Islet of Langerhans (tissue), 1 donor: ENCODE results near the gene SARNP.
"Not testable (repeated sequence)": the region's sequence is repeated elsewhere in the genome, so short reads cannot be mapped to it uniquely, and the experiment has no call there.

Source experiments
- FAIRE-seq: peaks from one replicate; lab custom pipeline; 2011; peaks lifted over from hg19 to GRCh38; lab: Jason Lieb, UNC

Gene SARNP

GRCh38 chr12:55839345-55840140 is 22.0 kb upstream of the SARNP start:
- FAIRE-seq: no peak

DNA sequence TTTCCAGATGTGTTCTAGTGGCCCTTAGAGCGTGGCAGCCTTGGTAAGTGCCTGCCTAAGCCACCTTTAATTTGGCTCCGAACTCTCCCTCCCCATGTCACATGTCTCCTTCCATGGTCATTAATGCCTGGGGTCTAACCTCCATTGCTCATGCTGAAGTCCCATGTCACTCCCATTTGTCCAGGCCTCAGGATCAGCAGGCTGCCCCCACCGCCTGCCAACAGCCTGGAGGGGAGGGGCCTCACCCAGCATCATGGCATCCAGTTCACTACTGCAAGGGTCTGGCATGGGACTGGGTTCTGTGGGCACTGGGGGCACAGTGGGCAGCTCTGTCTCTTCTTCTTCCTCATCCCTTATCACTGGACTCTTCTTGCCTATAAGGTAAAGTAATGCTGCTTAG is 20.8 kb upstream of the SARNP start:
- FAIRE-seq: no peak

GRCh38 chr12:55834400-55834799 is 16.9 kb upstream of the SARNP start:
- FAIRE-seq: not testable (repeated sequence)

DNA sequence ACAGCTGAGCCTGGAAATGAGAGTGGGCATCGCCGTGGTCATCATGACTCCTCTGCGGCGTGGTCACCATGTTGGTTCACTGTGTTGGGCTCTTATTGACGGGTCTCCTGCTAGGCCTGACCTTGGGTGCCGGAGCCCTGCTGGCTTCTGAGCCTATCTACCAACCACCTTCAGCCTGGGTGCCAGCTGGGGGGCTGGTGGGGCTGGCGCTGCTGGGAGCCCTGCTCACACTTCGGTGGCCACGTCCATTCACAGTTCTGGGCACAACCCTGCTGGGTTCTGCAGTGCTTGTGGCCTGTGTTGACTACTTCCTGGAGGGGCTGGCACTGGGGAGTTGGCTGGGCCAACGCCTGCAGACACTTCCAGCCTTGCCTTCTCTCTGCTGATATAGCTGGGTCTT is 15.5 kb upstream of the SARNP start:
- no peak for FAIRE-seq

- no peak for FAIRE-seq
Observed at GRCh38 chr12:55831447-55831815, 13.9 kb upstream of the SARNP start.

DNA sequence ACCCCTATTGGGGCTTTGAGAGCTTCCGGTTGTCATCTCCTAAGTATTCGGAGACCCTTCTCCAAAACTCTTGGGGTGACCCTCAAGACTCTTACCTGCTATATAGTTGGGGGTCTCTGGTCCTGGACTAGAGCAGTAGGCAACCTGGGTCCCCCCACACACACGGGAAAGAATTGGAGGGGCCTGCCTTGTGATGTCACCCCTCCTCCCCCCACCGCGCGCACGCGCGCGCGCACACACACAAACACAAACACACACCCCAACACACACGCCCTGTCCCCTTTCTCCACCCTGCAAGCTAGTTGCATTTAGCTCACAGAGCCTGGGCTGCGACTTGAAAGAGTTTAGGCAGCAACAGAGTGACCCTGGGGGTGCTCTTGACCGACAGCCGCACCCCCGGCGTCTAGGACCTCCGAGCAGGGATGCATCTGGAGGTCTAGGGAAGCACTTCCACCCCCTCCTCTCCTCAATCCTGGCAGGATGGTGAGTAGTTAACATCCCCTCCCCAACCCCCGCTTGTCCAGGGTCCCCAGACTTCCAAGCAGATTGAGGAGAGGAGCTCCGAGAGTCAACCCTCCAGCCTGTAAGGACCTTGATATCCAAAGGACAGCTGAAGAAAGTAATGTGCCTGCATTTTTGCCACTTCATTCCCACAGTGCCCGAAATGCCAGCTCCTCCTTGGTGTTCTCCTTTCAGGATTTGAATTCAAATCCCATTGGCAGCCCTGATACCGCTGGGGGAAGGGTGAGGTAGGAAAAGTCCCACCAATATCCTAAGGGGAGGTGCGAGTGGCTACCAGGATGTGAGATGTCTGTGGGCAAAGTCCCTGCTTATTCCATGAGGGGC is 13.3 kb upstream of the SARNP start:
- FAIRE-seq: no peak

- FAIRE-seq: no peak
Observed at GRCh38 chr12:55829967-55830600, 12.6 kb upstream of the SARNP start.

DNA sequence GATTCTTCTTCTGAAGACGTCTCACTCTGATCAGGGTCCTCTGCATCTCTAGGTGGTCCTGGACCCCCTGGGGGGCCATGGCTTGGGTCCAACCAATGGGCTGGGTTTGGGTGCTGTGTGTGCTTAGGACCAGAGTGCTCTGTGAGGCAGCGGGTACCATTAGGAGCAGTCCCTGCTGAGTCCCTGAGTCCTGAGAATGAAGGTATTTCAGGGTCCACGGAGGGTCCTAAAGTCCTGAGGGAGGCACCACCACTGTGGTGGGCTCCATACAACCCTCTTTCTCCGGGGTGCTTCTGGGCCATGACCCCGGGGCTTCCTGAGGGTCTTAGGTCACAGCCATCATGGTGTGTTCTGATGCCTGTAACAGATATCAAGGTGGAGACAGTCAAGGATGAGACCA is 10.8 kb upstream of the SARNP start:
- FAIRE-seq: no peak

GRCh38 chr12:55827806-55828205 is 10.3 kb upstream of the SARNP start:
- no peak for FAIRE-seq

DNA sequence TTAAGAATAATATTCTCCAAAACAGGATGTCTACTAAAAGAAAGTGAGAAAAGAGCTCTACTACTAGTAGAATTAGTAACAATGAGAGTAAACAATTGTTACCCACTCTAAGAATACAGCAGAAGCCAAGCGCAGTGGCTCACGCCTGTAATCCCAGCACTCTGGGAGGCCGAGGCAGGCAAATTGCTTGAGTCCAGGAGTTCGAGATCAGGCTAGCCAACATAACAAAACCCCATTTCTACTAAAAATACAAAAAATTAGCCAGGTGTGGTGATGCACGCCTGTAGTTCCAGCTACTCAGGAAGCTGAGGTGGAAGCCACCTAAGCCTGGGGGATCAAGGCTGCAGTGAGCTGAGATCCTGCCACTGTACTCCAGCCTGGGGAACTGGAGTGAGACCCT is 7.2 kb upstream of the SARNP start:
- no peak for FAIRE-seq

- peak; percentile 93 for FAIRE-seq
Observed at GRCh38 chr12:55823419-55823818, 5.9 kb upstream of the SARNP start.

GRCh38 chr12:55822228-55822627 is 4.7 kb upstream of the SARNP start:
- no peak for FAIRE-seq

DNA sequence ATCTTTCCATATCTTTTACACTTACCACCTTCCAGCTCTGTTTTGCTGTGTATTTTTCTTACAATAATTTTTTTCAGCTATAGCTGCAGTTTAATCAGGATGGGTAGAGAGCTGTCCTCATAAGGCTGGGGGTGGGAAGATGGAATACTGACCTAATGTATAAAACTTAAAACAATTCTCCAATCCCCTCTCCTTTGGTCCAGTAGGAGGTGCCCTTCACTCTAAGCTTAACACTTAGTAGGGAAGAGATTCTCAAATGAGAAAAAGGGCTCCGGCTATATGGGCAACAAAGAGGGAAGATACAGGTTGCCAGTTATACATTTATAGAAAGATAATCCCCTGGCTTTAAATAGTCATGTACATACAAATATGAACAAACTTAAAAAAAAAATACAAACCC is 3.2 kb upstream of the SARNP start:
- FAIRE-seq: no peak

- FAIRE-seq: no peak
Observed at GRCh38 chr12:55818886-55819285, 1.4 kb upstream of the SARNP start.

- no peak for FAIRE-seq
Observed at GRCh38 chr12:55818140-55818728, 710 bp upstream of the SARNP start.

DNA sequence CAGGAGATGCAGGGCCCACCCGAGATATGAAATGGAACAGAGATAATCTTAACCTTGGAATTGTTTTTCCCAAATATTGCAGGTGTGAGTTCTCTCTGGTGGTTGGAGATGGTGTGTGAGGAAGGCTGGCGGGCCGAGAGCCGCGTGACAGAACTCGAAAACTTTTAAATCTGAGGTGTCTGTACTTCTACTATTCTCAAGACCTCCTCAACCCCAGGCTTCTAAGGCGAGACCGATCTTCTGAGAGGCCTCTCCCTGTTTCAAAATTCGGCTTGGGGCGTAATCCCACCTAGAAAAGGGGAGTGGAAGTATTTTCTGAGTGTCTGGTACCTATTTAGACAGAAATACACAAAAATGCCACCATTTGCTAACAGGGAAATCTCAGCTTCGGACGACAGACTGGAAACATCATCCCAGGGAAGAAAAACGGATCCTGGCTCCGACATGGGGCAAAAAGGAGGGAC is 611 bp downstream of the SARNP start:
- FAIRE-seq: no peak

- no peak for FAIRE-seq
Observed at GRCh38 chr12:55815473-55815872, 2.1 kb downstream of the SARNP start.

DNA sequence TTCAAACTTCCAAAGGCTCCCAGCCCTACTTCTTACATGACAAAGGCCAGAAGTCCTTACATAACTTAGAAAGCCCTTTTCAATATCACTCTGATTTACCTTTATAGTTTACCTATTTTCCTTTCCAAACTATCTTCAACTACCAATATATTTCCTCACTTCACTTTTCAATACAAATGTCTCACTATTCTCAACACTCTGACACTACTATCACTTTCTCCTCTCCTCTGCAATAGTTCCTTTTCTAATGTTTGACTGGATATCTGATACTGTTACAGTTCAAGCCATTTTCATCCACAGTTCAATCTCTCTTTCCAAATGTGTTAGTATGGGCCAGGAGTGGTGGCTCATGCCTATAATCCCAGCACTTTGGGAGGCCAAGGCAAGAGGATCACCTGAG is 3.3 kb downstream of the SARNP start:
- FAIRE-seq: no peak

GRCh38 chr12:55812088-55812487 is 5.4 kb downstream of the SARNP start:
- FAIRE-seq: no peak

- no peak for FAIRE-seq
Observed at GRCh38 chr12:55809274-55809673, 8.2 kb downstream of the SARNP start.

GRCh38 chr12:55806982-55807381 is 10.5 kb downstream of the SARNP start:
- FAIRE-seq: no peak

- no peak for FAIRE-seq
Observed at GRCh38 chr12:55797550-55797949, 20.0 kb downstream of the SARNP start.

DNA sequence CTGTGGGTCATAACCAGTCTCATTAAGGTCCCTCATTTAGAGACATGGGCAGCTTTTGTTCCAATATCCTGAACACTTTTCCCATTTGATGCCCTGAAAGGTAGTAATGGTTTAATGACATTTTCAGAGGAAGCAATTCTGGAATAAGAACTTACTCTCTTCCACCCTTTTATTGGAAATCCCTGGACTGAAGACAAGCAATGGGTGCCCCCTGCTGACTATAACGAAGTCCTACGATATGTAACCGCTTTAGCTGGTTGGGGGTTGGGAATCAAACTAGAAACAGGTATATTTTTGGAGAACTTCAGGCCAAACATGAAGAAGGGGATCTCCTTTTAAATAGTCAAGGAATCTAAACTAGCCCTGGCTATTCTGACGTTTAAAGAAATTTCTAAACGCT is 20.5 kb downstream of the SARNP start:
- FAIRE-seq: no peak
